Measurements from ENCODE around the gene PPFIA2. TPM values are rescaled to one million over a fixed set of nuclear protein-coding genes. Genes with fewer than 3 reads are reported as not detected.
A peak's percentile ranks its signal among the peaks of the same experiment; 100 is the strongest.

The PPFIA2 gene
- total RNA-seq, 1 experiment from 2014 or later, result not detected

DNA sequence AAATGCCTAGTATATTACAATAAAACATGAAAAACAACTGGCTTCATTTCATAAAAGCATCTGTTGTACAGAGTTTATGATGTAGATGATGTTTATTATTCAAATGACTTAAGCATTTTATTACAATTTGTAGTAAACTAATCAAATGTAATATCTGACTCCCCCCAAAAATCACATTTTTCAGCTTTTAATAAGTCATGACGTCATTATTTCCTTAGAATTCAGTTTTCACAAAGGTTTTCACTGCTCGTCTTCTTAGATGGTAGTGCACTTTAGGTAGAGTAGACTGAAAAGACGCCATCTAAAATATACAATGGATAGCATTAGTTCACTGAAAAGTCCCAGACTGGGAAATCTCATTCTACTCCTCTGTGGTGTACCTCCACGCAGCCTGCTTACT lies 499.8 kb downstream of the PPFIA2 start:
- CTCF ChIA-PET, result no interaction called here
- POLR2A ChIA-PET, result interaction anchor here (0.6 kb wide), 1 partner anchor 728 kb away, joined by 3 read pairs; no protein-coding TSS in a partner anchor
- no peak overlapping the region for H3K27ac ChIP-seq (ENCODE audit: low read length)

DNA sequence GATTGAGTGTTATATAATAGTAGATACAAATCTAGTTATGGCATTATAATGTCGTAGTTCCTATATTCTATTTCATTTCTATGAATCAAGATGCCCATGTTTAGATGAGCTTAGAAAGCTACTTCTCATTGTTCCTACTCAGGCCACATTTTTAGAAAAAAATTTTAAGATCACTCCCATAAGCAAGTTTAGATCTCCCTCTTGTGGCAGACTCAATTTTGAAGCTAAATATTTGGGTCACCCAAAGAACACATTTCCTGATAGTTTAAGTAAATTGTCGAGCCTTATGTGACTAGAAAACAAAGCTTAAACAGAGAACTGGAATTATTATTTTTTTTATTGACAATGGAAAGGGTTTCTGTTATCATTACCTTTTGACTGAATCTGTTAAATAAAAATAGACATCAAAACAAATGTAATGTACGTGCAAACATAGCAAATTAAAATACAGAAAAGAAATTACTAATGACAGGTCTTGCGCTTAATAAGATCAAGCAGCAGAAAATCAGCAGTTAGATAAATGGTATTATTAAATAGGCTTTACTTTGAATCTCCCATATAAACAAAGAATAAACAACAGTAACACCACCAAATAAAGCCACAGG lies 501.1 kb downstream of the PPFIA2 start:
- no TSS peak for BruUV-seq (replicated peaks)
- ChIA-PET CTCF (interaction anchor here (1.3 kb wide), 1 partner anchor 421 kb away, joined by 5 read pairs; no protein-coding TSS in a partner anchor), POLR2A (no interaction called here)
- TF ChIP-seq, protein P1, sequence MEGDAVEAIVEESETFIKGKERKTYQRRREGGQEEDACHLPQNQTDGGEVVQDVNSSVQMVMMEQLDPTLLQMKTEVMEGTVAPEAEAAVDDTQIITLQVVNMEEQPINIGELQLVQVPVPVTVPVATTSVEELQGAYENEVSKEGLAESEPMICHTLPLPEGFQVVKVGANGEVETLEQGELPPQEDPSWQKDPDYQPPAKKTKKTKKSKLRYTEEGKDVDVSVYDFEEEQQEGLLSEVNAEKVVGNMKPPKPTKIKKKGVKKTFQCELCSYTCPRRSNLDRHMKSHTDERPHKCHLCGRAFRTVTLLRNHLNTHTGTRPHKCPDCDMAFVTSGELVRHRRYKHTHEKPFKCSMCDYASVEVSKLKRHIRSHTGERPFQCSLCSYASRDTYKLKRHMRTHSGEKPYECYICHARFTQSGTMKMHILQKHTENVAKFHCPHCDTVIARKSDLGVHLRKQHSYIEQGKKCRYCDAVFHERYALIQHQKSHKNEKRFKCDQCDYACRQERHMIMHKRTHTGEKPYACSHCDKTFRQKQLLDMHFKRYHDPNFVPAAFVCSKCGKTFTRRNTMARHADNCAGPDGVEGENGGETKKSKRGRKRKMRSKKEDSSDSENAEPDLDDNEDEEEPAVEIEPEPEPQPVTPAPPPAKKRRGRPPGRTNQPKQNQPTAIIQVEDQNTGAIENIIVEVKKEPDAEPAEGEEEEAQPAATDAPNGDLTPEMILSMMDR (IDR thresholded peaks at IDR 0.05), result peak; percentile 52; the same call in 1 of the 2 replicates
- no peak for TF ChIP-seq TCF7L2 (IDR thresholded peaks at IDR 0.05; ENCODE audit: low read depth, low read length)
- TF ChIP-seq SIN3A (IDR thresholded peaks at IDR 0.05; ENCODE audit: borderline replicate concordance, insufficient read depth, low read depth, low read length), result no peak
- TF ChIP-seq POLR2AphosphoS5 (IDR thresholded peaks at IDR 0.05; ENCODE audit: low read depth, low read length), result no peak
- TF ChIP-seq, protein P2, sequence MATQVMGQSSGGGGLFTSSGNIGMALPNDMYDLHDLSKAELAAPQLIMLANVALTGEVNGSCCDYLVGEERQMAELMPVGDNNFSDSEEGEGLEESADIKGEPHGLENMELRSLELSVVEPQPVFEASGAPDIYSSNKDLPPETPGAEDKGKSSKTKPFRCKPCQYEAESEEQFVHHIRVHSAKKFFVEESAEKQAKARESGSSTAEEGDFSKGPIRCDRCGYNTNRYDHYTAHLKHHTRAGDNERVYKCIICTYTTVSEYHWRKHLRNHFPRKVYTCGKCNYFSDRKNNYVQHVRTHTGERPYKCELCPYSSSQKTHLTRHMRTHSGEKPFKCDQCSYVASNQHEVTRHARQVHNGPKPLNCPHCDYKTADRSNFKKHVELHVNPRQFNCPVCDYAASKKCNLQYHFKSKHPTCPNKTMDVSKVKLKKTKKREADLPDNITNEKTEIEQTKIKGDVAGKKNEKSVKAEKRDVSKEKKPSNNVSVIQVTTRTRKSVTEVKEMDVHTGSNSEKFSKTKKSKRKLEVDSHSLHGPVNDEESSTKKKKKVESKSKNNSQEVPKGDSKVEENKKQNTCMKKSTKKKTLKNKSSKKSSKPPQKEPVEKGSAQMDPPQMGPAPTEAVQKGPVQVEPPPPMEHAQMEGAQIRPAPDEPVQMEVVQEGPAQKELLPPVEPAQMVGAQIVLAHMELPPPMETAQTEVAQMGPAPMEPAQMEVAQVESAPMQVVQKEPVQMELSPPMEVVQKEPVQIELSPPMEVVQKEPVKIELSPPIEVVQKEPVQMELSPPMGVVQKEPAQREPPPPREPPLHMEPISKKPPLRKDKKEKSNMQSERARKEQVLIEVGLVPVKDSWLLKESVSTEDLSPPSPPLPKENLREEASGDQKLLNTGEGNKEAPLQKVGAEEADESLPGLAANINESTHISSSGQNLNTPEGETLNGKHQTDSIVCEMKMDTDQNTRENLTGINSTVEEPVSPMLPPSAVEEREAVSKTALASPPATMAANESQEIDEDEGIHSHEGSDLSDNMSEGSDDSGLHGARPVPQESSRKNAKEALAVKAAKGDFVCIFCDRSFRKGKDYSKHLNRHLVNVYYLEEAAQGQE (IDR thresholded peaks at IDR 0.05; ENCODE audit: insufficient read depth in 1 of 2, low read depth in 2 of 2, low read length in 1 of 2), result no peak
- Histone ChIP-seq H3K27ac (ENCODE audit: low read length) (no peak overlapping the region), H3K4me3 (ENCODE audit: low read depth in 2 of 2, low read length in 2 of 2) (no peak overlapping the region), H3K9me3 (ENCODE audit: control insufficient read depth, insufficient read depth, low read depth, low read length) (no peaks in the 10 kb centered on the region), H3K27me3 (ENCODE audit: control insufficient read depth, insufficient read depth, low read length) (no peaks in the 10 kb centered on the region), H3K36me3 (ENCODE audit: control insufficient read depth, insufficient read depth, low read length) (no peaks in the 10 kb centered on the region), H3K4me1 (ENCODE audit: control insufficient read depth, insufficient read depth, low read length) (no peaks in the 10 kb centered on the region)
- ATAC-seq, result no peak
- intact Hi-C loops (cut with micrococcal nuclease; ENCODE audit: unreplicated experiment), result loop anchor here (10.0 kb wide), 1 partner anchor 783 kb away; no protein-coding TSS in a partner anchor
- in situ Hi-C loops (cut with HindIII; ENCODE audit: low pct_unique_long_range_greater_than_20kb, low sequenced_read_pairs), result no loop called here
- DNase-seq (ENCODE audit: low read depth, low spot score), result no peak

More for the DNA sequence above, 499.8 kb downstream of the PPFIA2 start:
- Histone ChIP-seq H3K9me3 (ENCODE audit: control insufficient read depth, insufficient read depth, low read depth, low read length) (no peaks in the 10 kb centered on the region), H3K4me3 (ENCODE audit: low read depth in 2 of 2, low read length in 2 of 2) (no peak overlapping the region), H3K27me3 (ENCODE audit: control insufficient read depth, insufficient read depth, low read length) (no peaks in the 10 kb centered on the region), H3K4me1 (ENCODE audit: control insufficient read depth, insufficient read depth, low read length) (no peaks in the 10 kb centered on the region), H3K36me3 (ENCODE audit: control insufficient read depth, insufficient read depth, low read length) (no peaks in the 10 kb centered on the region)
- intact Hi-C loops (cut with micrococcal nuclease; ENCODE audit: unreplicated experiment) (loop anchor here (10.0 kb wide), 1 partner anchor 785 kb away; no protein-coding TSS in a partner anchor), in situ Hi-C loops (cut with HindIII; ENCODE audit: low pct_unique_long_range_greater_than_20kb, low sequenced_read_pairs) (no loop called here)
- ATAC-seq (no peak), DNase-seq (ENCODE audit: low read depth, low spot score) (no peak)
- TF ChIP-seq, protein P1 (IDR thresholded peaks at IDR 0.05), result no peak
- TF ChIP-seq POLR2AphosphoS5 (IDR thresholded peaks at IDR 0.05; ENCODE audit: low read depth, low read length), result no peak
- TF ChIP-seq SIN3A (IDR thresholded peaks at IDR 0.05; ENCODE audit: borderline replicate concordance, insufficient read depth, low read depth, low read length), result no peak
- TF ChIP-seq, protein P2 (IDR thresholded peaks at IDR 0.05; ENCODE audit: insufficient read depth in 1 of 2, low read depth in 2 of 2, low read length in 1 of 2), result no peak
- TF ChIP-seq TCF7L2 (IDR thresholded peaks at IDR 0.05; ENCODE audit: low read depth, low read length), result no peak
- no TSS peak for BruUV-seq (replicated peaks)

All from Panc1 (cell line).